Omental fat pad (tissue), 4 donors: Measurements from ENCODE around the gene FRMD8. TPM values are rescaled to one million over a fixed set of nuclear protein-coding genes. Genes with fewer than 3 reads are reported as not detected.

Experiments
- ATAC-seq: fragments of 150-250 bp; one replicate; pipeline ENCODE4 v1.9.1; 2016; ENCODE audit warnings: mild to moderate bottlenecking, moderate library complexity; ENCODE audit not compliant: low FRiP score
- DNase-seq: peaks from one replicate; pipeline ENCODE4 v3.0.0-alpha.2; 2019; ENCODE audit warnings: low spot score
- CTCF ChIP-seq, 3 donors: fragments of 450-650 bp; IDR thresholded peaks; one replicate each; pipeline ENCODE4 v1.5.1; 2016 to 2017; ENCODE audit warnings: antibody characterized with exemption in 3 of 3, mild to moderate bottlenecking in 3 of 3, moderate library complexity in 2 of 3
- total RNA-seq, 4 donors: library from RNA; depleted of rRNA; stranded (reverse); fragments of >200 nt; gene quantifications; one replicate each; pipeline ENCODE4 v1.1.0, GENCODE V29; 2016

Gene FRMD8
- total RNA-seq, 4 donors from 2014 or later = 29.2 to 77.9 (median 58.9) TPM

DNA sequence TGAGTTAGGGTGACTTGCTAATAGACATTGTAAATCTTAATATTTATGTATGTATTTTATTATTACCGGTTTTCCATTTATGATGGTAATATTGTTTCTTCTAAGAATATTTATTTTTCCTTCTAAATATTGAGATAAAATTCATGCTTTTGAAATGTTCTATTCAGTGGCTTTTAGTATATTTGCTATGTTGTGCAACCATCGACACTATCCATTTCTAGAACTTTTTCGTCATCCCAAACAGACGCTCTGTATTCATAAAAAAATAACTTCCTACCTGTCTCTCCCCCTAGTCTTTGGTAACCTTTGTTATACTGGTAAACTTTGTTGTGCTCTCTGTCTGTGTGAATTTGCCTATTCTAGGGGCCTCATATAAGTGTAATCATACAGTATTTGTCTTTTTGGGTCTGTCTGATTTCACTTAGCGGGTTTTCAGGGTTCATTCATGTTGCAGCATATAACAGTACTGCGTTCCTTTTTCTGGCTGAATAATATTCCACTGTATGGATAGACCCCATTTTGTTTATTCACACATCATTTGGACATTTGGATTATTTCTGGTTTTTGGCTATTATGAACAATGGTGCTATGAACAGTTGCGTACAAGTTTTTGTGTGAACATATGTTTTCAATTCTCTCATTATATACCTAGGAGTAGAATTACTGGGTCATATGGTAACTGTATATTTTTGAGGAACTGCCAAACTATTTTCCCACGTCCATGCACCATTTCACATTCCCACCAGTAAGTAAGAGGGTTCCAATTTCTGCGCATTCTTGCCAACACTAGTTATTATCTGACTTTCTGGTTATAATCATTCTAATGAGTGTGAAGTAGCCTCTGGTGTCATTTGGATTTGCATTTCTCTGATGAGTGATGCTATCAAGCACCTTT lies 52.1 kb downstream of the FRMD8 start:
- no peak for TF ChIP-seq CTCF (IDR thresholded peaks at IDR 0.05)
- peak; percentile 20 for DNase-seq
- ATAC-seq = no peak

DNA sequence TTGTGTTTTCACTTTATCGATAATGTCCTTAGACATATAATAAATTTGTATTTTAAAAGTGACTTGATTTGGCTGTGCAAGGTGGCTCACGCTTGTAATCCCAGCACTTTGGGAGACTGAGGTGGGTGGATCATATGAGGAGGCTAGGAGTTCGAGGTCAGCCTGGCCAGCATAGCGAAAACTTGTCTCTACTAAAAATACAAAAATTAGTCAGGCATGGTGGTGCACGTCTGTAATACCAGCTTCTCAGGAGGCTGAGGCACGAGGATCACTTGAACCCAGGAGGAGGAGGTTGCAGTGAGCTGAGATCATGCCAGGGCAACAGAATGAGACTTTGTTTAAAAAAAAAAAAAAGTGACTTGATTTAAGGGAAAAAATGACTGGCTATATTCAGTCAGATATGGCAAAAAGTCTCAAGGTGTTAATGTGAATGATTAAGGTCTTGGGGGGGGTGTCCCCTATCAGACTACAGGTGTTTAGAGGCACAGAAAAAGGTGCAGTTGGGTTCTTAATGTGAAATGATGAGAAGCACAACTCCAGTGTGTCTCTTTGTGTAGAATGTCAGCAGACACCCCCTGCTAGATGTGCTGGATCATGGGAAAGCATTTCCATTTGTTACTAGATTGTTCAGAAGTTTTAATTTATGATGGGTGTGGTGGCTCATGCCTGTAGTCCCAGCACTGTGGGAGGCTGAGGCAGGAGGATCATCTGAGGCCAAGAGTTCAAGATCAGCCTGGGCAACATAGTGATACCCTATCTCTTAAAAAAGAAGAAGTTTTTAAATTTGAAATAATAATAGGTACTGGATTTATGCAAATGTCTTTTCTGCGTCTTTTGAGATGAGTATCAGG lies 53.1 kb downstream of the FRMD8 start:
- TF ChIP-seq CTCF (IDR thresholded peaks at IDR 0.05) = no peak
- ATAC-seq (no peak), DNase-seq (no peak)

DNA sequence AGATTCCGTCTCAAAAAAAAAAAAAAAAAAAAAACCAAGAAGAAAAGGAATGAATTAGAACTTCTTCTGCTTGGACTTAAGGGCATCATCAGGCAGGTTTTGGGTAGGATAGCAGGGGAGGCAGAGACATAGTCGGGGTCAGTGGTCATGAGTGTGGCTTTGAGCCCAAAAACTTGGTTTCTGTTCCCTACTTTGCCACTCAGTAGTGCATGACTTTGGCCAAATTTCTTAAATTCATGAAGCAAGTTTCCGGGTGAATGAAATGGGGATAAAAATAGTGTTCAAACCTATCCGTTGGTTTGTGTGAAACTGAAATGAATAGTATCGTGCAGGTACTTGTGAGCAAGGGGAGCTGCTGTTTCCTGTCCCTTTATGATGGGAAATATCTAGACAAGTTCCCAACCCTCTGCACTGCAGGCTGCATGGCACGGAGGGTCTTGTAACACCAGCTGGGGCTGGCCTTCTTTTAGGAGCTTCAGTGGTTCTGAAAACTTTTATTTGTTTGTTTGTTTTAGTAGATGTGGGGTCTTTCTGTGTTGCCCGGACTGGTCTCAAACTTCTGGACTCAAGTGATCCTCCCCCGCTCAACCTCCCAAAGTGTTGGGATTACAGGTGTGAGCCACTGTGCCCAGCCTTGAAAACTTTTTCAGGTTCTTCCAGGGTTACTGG lies 54.5 kb downstream of the FRMD8 start:
- ATAC-seq (no peak), DNase-seq (no peak)
- TF ChIP-seq CTCF (IDR thresholded peaks at IDR 0.05) = no peak

DNA sequence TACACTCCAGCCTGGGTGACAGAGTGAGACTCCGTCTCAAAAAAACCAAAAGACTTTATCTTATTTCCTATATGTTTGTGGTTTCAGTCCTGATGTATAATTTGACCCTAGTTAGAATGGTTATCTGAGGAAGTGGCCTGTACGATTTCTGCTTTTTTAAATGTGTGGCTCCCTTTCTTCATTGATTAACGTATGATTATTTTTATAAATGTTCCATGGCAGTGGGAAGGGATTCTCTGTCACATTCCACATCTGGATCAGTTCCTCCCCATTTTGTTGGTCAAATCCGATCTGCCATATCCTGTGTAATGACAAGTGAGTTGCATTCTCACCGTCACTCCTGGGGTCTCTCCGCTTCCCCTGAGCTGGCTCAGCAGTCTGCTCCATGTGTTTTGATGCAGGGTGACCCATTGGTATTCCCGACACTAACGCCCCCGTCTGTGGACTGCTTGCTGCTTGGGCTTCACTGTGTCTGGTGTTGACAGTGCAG lies 56.5 kb downstream of the FRMD8 start:
- no peak for DNase-seq
- ATAC-seq = no peak
- TF ChIP-seq CTCF (IDR thresholded peaks at IDR 0.05) = no peak

- ATAC-seq = no peak
- no peak for TF ChIP-seq CTCF (IDR thresholded peaks at IDR 0.05)
- DNase-seq = no peak
Observed at GRCh38 chr11:65444314-65445051, 58.0 kb downstream of the FRMD8 start.

- ATAC-seq (peak; percentile 0), DNase-seq (no peak)
- no peak for TF ChIP-seq CTCF (IDR thresholded peaks at IDR 0.05)
Observed at GRCh38 chr11:65445101-65445603, 58.7 kb downstream of the FRMD8 start.
